GM12801 (cell line): ENCODE results near the gene TFRC.

Experiments
- TF ChIP-seq, protein P1 (sequence below): IDR thresholded peaks from one replicate; pipeline ENCODE4 v1.5.1; 2011; ENCODE audit warnings: control low read depth; ENCODE audit not compliant: insufficient read length; ENCODE audit errors: extremely low read depth

Gene TFRC

DNA sequence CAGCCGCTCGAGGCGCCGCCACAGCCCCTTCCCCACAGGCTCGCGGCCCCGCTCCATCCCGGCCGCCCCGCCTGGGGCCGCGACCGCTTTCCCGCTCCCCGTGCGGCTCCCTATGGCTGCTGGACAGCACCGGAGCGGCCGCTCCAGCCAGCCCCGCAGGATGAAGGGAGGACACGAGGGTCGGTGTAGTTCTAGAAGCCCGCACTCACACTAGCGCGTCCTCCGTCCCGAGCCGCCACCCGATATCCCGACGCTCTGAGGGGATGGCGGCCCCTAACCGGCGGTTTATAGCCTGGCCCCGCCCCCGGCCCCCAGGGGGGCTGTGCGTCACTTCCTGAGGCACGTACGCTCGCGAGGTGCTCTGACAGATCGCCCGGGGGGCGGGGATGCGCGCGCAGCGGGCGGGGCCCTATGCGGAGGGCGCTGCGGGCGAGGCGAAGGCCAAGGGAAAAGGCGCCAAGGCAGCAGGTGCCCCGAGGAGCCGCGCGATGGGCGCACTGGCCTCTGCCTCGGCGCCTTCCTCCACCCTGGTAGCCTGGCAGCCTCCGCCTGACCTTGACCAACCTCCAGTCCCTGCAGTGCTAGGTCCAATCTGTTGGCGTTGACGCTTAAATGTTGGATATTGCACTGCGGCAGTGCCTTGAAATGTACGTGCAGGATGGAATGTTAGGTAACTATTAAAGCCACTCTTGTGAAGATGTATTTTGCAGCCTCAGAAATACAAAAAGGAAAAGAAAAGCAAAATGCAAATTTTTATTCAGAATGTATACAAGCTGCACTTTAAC, at the start of gene TFRC:
Gene TFRC, minus strand, starts transcription at position 257 of the 785 bp plus-strand sequence. CDS start 4,991 bp downstream, outside the sequence.
- TF ChIP-seq, protein P1, sequence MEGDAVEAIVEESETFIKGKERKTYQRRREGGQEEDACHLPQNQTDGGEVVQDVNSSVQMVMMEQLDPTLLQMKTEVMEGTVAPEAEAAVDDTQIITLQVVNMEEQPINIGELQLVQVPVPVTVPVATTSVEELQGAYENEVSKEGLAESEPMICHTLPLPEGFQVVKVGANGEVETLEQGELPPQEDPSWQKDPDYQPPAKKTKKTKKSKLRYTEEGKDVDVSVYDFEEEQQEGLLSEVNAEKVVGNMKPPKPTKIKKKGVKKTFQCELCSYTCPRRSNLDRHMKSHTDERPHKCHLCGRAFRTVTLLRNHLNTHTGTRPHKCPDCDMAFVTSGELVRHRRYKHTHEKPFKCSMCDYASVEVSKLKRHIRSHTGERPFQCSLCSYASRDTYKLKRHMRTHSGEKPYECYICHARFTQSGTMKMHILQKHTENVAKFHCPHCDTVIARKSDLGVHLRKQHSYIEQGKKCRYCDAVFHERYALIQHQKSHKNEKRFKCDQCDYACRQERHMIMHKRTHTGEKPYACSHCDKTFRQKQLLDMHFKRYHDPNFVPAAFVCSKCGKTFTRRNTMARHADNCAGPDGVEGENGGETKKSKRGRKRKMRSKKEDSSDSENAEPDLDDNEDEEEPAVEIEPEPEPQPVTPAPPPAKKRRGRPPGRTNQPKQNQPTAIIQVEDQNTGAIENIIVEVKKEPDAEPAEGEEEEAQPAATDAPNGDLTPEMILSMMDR, result no peak

DNA sequence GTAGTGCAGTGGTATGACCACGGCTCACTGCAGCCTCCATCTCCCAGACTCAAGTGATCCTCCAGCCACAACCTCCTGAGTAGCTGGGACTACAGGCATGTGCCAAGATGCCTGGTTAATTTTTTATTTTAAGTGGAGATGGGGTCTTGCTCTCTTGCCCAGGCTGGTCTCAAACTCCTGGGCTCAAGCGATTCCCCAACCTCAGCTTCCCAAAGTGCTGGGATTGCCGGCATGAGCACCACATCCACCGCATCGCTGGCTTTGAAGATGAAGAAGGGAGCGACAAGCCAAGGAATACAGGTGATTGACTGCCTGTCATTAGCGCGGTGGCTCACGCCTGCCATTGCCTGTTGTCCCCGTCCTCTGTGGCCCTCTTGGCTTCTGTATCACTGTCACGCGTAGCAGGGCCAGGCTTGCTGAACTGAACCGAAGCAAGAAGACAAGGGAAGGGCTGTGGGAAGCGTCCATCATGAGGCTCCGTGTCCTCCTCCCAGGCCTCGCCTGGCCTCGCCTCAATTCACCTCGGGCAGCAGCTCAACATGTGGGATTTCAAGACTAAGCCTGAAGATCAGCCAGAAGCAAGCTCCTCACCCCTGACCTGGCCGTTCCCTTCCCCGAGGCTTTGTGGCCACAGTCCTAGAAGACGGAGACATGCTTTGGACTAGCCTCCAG, 46.4 kb upstream of the TFRC start:
- TF ChIP-seq, protein P1, result no peak

DNA sequence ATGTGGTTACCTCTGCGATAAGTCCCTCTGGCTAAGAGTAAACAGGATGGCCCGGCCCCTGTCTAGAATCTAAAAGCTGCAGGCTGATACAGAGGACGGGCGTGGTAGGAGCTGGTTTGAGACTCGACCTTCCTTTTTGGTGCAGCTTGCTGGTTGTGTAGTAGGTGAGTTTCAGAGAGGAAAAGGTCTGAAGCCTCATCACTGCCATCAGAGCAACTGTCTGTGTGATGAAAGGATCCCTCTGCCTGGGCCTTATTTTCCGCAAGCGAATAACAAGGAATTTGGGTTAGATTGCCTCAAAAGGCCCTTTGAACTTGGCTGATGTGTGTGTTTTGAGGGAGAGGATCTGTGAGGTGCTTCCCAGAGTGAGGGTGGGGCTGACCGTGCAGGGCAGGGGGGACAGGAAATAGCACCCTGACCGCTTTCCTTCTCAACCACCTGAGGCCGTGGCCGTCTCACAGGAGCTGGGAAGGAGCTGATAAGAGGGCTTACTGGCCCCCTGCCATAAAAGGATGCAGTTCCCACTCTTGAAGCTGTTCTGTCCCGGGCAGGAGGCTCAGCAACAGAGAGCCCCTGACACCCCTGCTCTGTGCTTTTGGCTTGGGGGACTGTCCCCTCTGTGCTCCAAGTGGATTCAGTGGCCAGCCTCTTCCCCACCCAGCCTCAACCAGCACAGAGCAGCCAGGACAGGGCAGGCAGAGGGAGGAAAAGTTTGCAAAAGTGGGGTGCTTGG, 45.6 kb upstream of the TFRC start:
- TF ChIP-seq, protein P1, result no peak

DNA sequence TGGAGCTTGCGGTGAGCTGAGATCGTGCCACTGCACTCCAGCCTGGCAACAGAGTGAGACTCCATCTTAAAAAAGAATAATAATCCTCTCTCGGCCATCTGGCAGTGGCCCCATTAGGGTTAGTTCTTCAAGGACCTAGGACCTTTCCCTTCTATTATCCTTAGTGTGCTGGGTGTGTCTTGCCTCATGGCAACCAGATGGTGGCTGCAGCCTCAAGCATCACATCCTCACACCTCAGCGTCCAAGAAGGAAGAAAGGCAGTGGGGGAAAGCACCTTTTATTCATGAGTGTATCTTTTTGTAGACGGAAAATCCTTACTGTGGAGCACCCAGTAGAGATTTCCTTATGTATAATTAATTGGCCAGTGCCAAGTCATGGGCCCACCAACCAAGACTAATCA, 42.7 kb upstream of the TFRC start:
- TF ChIP-seq, protein P1, result no peak

DNA sequence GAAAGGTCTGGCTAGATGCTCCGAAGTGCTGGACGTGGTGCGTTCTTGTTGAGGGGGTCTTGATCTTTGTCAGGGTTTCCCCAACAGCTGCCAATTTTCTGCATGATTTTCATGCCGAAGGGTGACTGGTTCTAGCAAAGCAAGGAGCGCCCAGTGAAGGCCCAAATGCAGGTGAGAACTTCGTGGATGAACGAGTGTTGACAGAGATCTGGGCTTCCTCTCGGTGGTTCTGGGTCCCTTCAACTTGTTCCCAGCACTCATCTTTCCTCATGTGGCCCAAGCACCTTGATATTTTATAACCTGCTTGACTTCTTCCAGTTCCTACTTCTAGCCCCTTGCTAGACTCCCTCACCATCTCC, 40.8 kb upstream of the TFRC start:
- TF ChIP-seq, protein P1, result no peak

DNA sequence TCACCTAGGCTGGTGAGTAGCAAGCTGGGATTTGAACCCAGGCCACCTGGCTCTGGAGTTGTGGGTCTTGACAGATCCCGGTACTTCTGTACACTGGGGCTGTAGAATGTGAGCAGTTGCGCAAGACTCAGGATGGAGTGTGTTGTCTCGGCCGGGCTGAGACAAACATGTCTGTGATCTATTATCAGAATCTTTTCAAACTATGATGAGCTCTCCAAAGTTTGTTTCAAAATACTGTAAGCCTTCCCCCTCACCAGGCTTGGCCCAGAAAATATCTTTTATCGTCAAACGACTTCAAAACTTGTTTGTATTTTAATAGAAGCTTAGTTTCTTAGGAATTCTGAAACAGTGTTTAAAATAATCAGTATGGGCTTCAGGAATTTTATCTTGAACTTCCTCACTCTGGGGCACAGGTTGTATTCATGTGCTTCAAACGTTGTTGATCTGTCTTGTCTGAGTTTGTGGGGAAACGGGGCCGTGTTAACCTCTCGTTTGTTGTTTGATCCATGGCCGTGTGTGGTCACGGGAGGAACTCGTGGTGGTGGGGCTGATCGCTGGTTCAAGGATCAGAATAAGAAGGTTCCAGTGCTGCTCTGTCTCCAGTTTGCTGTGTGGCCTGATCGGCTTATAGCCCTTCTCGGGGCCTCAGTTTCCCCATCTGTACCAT, 40.3 kb upstream of the TFRC start:
- TF ChIP-seq, protein P1, result no peak

DNA sequence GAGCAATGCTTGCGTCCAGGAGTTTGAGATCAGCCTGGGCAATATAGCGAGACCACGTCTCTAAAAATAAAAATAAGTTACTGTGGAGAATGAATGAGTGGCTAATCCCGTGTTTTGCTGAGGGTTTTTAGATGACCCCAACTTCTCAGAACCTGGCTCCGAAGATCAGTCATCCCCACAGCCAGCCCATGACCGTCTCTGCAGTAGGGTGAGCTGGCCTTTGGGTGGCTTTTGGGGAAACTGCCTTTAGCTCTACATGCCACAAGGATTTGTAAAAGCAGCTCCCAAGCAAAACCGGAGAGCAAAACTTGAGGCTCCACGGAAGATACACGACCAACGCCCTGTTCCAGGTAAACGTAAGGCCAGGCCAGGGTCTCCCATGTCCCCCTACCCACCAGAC, 39.2 kb upstream of the TFRC start:
- TF ChIP-seq, protein P1, result no peak
